Stimulated activated CD4-positive, alpha-beta T cell treated with anti-CD3 and anti-CD28 coated beads, Interleukin-2, amount 100 ng/mL, for 24 hours (primary cell): ENCODE measurements around the gene BOLA3.
"Not testable (repeated sequence)": the region's sequence is repeated elsewhere in the genome, so short reads cannot be mapped to it uniquely, and the experiment has no call there.

Experiments
- DNase-seq, 2 donors: peaks; one replicate each; pipeline ENCODE4 v3.0.0-alpha.2; 2020

BOLA3 gene

GRCh38 chr2:74101574-74102300 lies 46.0 kb downstream of the BOLA3 start:
- no peak for DNase-seq

- no peak for DNase-seq
Observed at GRCh38 chr2:74100254-74101216, 47.2 kb downstream of the BOLA3 start.

- no peak for DNase-seq
Observed at GRCh38 chr2:74099835-74100234, 47.9 kb downstream of the BOLA3 start.

- DNase-seq, result no peak
Observed at GRCh38 chr2:74099271-74099670, 48.4 kb downstream of the BOLA3 start.

GRCh38 chr2:74097574-74097973 lies 50.1 kb downstream of the BOLA3 start:
- DNase-seq, result no peak

- DNase-seq, result no peak
Observed at GRCh38 chr2:74096052-74096451, 51.7 kb downstream of the BOLA3 start.

- no peak for DNase-seq
Observed at GRCh38 chr2:74095632-74096031, 52.1 kb downstream of the BOLA3 start.

- no peak for DNase-seq
Observed at GRCh38 chr2:74094291-74094690, 53.4 kb downstream of the BOLA3 start.

GRCh38 chr2:74093840-74094239 lies 53.9 kb downstream of the BOLA3 start:
- DNase-seq, result no peak

GRCh38 chr2:74093426-74093825 lies 54.3 kb downstream of the BOLA3 start:
- no peak for DNase-seq

GRCh38 chr2:74092275-74092674 lies 55.4 kb downstream of the BOLA3 start:
- DNase-seq, result no peak

GRCh38 chr2:74091391-74091790 lies 56.3 kb downstream of the BOLA3 start:
- no peak for DNase-seq

- DNase-seq, result no peak
Observed at GRCh38 chr2:74089816-74090745, 57.6 kb downstream of the BOLA3 start.

- DNase-seq, result not testable (repeated sequence)
Observed at GRCh38 chr2:74088676-74089075, 59.0 kb downstream of the BOLA3 start.

GRCh38 chr2:74087696-74088095 lies 60.0 kb downstream of the BOLA3 start:
- no peak for DNase-seq

- DNase-seq, result no peak
Observed at GRCh38 chr2:74086021-74086420, 61.7 kb downstream of the BOLA3 start.
